Astrocyte of the hippocampus (primary cell): ENCODE results near the gene IFITM5.
"Not testable (repeated sequence)": the region's sequence is repeated elsewhere in the genome, so short reads cannot be mapped to it uniquely, and the experiment has no call there.

Experiments
- DNase-seq: peaks from one replicate; pipeline ENCODE4 v3.0.0; 2011; ENCODE audit warnings: low read depth, low spot score

The IFITM5 gene

DNA sequence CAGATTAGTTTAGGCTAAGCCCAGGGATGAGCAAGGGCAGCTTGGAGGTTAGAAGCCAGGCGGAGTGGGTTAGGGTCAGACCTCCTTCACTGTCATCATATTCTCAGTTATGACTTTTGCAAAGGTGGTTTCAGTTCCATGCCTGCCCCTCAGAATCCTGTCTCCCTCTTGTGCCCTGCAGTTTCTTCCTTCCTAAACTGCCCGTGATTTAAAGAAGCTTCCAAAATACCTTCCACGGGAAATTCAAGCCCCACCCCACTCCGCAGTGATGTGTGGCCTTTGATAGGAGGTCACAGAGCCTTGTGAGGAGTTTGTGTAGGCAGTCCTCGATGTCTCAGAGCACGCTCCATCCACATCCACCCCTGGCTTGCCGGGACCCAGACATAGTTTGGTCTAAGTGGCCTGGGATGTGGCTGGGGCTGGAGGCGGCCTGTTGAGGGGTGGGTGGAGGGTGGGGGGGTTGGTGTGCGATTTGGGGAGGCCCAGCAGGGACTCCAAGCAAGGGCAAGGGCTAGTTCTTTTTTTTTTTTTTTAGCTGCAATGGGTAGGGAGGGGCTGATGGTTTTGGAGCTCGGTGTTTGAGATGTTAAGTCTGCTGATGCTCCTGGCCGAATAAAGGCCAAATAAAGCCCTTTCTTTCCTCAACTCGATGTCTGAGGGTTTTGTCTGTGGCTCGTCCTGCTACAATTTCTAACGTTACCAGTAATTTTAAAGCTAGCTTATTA, 12.9 kb upstream of the IFITM5 start:
- DNase-seq, result no peak

- DNase-seq, result not testable (repeated sequence)
Observed at GRCh38 chr11:311013-311748, 11.9 kb upstream of the IFITM5 start.

DNA sequence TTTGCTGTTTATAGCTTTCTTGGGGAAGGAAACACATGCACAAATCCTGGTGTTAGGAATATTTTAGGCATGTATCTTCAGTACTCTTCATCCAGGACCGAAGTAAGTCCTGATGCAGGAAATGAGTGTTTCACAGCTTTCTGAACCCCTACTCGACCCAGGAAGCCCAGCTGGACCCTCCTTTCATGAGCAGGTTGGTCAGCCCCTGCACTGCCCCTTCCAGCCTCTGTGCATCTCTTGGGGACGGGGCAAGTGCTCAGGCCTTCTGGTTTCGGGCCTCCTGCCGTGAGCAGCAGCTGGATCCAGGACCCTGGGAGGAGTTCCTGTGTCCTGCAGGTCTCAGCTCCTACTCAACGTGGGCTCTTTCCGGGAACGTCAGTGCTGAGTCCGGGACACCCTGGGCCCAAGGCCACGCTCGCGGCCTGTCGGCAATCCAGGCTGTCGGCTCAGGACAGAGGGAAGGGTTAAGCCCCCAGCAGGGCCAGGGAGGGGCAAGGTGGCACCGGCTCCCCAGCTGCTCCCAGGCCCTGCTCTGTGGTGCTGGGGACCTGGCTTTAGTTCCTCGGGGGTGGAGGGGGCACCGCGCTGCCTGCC, 10.8 kb upstream of the IFITM5 start:
- not testable (repeated sequence) for DNase-seq

DNA sequence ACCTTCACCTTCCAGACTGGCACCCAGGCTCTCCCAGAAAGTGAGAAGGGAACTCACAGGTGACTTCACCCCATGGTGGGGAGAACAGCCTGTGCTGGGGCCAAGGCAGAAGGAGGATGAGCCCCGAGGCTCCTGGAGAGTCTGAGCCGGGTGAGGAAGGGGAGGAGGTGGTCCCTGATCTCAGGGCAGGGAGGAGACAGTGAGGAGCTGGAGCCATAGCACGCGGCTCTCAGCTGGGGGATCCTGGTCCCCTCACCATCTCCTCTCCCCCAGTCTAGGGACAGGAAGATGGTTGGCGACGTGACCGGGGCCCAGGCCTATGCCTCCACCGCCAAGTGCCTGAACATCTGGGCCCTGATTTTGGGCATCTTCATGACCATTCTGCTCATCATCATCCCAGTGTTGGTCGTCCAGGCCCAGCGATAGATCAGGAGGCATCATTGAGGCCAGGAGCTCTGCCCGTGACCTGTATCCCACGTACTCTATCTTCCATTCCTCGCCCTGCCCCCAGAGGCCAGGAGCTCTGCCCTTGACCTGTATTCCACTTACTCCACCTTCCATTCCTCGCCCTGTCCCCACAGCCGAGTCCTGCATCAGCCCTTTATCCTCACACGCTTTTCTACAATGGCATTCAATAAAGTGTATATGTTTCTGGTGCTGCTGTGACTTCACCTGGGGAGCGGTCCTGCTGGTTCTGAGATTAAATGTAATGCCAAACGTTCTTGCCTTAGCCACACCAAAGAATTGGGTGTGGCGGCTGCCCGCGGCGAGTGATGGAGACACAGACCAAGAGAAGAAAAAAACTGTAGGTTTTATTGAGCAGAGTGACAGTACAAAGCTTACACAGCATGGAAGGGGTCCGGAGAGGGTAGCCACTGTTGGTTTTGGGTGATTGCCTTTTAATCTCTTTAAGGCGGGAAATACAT, 9.7 kb upstream of the IFITM5 start:
- DNase-seq, result not testable (repeated sequence)

- peak; percentile 68 for DNase-seq
Observed at GRCh38 chr11:307766-308708, 8.7 kb upstream of the IFITM5 start, which contains the start of gene IFITM2. IFITM2 (plus strand) TSS chr11:307816; CDS start chr11:308193, 377 bp downstream.

DNA sequence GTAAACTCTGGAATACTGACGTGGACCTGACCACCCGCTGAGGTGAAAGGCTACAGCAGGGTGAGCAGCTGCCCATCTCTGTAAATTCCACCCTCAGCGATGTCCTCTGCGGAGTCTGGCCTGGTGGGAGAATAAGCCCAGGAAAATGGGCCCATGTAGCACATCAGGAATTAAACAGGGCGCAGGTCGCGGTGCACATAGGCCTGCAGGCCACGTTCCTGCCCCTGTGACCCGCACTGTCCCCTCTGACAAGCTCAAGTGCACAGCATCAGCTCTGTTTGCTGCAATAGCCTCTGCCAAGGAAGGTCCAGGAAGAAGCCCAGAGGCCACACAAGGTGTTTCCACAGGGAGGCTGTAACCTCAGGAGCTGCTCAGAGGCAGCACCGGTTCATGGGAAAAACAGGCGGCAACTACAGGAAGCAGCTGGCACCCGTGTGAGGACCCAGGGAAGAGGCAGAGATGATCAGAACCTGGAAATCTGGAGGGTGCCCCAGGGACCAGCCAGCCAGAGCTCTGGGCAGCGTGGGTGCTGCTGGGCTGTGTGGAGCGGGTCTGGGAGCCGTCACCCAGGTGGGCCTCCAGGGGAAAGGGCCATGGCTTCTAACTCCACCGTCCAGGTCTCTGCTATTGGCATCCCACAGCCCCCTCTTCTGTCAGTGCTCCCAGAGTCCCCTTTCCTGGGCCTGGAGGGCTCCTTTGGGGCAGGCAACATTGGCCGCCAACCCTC, 7.5 kb upstream of the IFITM5 start:
- no peak for DNase-seq

GRCh38 chr11:305844-306211, 6.5 kb upstream of the IFITM5 start:
- no peak for DNase-seq

DNA sequence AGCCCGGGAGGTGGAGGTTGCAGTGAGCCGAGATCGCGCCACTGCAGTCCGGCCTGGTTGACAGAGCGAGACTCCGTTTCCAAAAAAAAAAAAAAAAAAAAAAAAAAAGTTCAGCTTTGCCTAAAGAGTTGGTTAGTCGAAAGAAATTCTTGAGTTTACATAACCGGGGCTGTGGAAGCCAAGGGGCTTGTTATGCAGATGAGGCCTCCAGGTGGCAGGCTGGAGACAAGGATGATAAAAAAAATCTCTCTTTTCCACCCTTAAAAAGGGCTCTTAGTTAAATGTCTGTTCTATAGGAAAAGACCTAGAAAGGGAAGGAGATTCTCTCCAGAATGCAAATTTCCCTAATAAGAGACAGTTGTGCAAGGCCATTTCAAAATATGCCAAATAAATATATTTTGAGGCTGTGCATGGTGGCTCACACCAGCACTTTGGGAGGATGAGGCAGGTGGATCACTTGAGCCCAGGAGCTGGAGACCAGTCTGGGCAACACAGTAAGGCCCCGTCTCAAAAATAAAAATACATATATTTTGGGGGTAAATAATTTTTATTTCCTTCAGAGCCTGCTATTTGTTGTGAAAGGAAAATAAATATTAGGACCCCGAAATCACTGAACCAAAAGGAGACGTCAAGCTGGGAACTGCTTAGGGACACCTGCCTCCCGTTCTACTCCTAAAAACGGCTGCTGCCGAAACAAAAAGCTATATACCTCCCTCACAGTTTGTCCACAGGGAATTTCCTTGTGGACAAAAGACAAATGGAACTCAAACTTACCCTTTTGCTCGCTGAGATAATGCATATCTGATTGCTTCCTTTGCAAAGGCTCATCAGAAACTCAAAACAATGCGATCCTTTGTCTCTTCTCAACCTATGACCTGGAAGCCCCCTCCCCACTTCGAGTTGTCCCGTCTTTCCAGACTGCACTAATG, 5.9 kb upstream of the IFITM5 start:
- DNase-seq, result peak; percentile 82

- no peak for DNase-seq
Observed at GRCh38 chr11:304061-304506, 4.8 kb upstream of the IFITM5 start.

DNA sequence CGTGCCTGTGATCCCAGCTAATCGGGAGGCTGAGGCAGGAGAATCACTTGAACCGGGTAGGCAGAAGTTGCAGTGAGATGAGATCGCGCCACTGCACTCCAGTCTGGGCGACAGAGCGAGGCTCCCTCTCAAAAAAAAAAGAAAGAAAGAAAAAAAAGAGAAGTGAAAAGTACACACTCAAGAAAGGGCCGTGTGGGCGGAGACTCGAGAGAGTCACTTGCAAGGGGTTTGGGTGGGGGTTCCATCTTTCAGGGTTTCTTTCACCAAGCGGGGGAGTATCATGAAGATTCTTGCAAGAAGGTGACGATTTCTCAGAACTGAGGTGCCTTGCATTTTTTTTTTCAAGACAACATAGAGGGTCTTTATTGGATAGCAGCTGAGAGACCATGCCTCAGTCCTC, 4.0 kb upstream of the IFITM5 start:
- DNase-seq, result no peak

- peak; percentile 27 for DNase-seq
Observed at GRCh38 chr11:299951-300735, 817 bp upstream of the IFITM5 start.

GRCh38 chr11:298406-299065, 790 bp downstream of the IFITM5 start:
- DNase-seq, result no peak

GRCh38 chr11:297586-298405, 1.5 kb downstream of the IFITM5 start:
- DNase-seq, result no peak

DNA sequence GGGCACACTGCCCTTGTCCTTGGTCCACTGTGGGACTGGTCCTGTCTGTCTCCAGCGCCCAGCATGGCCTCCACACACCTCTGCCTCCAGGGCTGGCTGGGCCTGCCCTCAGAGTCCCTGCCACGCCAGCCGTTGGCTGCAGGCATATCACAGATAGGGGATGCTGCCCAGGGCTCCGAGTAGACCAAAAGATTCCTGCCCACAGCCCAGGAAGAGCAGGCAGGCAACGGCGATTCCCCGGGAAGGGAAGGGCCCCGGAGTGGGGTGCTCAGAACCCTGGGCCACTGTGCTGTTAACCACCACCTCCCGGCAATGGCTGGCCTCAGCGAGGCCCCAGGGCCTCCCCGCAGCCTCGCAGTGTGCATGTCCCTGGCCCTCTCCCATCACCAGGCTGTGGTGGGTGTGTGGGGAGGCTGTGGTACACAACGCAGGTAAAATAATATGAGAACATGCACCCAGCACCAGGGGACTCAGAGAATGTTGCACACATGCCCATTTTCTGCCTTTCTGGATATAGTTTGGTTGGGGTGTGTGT, 2.2 kb downstream of the IFITM5 start:
- DNase-seq, result no peak

DNA sequence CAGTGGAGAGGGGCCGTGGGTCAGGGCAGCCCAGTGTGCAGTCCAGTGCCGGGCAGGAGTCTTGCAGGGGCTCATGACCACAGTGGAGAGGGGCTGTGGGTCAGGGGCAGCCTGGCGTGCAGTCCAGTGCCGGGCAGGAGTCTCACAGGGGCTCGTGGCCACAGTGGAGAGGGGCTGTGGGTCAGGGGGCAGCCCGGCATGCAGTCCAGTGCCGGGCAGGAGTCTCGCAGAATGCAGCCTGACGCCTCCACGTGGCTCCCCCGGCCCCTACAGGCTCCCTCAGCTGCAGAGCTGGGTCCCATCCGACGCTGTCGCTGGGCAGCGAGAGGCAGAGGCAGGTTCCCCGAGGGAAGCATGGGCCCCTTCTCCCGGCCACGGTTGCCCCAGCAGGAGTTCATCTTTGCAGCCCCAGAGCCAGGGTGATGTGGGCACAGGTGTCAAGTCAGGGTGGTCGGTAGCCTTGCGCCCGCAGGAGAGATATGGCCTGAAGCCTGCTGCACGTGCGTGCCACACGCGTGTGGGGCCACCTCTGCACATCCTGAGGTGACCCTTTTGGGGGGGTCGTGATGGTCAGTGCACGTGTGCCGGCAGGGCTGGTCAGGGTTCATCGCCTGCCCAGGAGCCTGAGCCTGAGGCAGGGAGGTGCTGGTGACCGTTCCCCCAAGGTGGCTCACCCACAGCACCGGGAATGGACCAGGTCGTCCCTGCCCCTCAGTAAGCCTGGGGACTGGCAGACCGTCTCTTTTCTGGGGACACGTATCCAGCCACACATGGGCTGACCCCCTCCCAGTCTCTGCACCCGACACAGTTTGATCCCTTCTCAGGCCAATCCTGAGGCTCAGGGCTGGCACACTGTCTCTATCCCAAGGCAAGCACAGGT, 2.9 kb downstream of the IFITM5 start:
- DNase-seq, result no peak
